ENCODE measurements around the gene COL25A1.
"Not testable (repeated sequence)": the region's sequence is repeated elsewhere in the genome, so short reads cannot be mapped to it uniquely, and the experiment has no call there.

Gene COL25A1

DNA sequence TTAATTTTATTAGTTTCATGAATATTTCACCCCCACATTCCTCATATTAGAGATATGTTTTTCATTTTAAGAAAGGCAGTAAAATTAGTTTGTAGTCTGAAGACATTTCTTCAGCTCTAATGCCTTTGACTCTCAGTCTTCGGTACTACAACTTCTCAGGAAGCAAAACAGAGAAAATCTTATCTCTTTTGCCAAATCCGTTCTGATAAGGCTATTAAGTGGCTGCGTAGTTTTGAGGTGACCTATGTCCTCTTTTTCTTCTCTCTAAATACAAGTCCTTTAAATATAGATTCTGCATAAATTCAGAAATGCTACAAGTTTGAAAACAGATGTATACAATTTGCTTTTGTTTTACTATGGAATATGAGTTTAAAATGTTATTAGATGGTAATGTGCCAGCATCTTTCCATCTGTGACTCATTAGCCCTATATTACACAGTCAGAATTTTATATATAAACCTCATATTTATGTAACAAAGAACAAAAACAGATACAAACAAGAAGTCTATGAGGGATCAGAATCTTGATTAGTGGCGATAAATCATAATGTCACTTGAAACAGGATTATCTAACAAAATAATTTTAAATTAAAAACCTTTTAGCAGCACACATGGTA, 358.4 kb downstream of the COL25A1 start:
- DNase-seq, result no peak

DNA sequence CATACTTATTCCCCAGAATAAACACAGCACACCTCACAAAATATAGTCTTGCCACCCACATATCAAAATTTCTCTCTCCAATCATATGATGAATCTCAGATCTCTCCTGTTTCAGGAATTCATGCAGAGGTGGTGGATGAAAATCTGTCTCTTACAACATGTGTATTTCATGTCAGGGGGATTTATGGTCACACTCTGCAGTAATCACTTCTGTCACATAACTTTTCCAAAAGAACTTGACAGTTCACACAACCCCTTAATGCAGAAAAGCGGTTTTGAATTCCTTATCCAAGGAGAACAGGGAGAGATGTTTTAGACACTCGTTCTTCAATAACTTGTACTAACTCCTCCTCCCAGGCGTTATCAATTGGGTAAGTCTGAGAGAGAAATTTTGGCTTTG, 359.1 kb downstream of the COL25A1 start:
- DNase-seq, result no peak

DNA sequence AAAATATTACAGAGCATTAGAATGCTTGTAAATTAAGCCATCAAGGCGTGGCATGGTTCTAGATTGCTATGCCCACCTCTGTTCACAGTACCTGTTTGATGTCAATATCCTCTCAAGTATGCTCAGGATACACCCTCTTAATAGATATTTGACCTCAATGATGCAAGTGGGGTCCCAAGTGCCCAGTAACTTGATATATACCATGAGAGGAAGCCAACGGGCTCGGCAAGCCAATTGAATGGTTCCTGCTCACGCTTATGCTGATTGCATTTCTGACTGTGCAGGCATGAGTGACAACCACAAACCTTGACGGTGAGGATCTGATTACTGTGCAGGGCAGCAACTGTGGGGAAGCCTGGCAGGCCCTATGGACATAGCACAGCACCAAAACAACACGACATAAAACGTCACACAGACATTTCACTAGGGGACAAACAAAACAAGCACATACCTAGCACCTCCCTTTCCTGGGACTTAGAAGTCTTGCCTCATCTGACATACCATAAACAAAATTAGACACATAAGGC, 360.5 kb downstream of the COL25A1 start:
- DNase-seq, result no peak

DNA sequence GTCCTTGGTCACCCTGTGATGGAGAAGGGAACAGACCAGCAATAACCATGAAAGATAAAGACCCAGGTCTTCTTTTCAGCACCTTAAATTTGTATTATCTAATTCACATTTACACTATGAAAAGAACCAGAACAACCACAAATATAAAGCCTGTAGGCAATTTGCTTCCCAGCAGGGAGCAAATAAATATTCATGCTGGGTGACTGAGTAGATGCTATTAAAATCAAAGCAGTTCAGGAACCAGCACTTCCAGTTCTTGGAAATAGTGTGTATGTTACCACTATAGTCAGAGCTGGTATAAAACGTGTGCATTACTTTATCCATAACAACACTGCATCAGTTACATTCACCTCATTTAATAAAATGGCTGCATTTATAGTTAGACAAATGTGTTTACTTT, 361.8 kb downstream of the COL25A1 start:
- no peak for DNase-seq

DNA sequence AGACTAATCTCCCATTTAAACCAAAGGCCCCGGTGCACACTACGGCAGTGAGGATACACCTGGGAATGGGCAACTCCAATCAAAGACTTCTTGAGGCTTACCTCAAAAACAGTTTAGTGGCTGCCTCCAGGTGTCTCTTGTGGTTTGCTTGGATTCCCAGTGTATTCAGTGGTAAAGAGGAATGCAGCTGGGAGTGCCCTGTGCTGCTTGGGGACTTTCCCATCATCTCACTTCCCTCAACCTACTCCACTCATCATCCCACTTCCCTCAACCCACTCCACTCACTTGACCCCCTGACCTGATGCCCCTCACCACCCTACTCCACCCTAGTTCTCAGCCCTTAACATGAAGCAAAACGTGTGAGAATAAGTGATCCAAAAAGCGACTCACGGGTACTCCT, 362.3 kb downstream of the COL25A1 start:
- DNase-seq, result no peak

DNA sequence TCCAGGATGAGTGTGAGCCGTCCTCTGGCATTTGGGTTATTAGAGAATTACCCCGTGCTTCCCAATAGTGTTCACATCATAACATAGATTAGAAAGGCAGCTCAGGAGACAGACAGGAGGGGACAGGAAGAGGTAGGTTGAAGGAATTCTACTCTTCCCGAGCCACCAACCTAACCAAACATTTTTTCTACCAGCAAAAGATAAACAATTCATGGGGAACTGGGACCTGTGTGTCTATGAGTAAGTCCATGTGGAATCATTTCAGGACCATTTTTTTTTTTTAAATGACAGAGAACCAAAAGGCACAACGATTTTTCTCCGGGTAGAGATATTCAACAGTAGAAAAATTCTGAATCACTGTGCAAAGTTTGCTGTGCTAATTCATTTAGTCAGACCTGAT, 365.4 kb downstream of the COL25A1 start:
- no peak for DNase-seq

DNA sequence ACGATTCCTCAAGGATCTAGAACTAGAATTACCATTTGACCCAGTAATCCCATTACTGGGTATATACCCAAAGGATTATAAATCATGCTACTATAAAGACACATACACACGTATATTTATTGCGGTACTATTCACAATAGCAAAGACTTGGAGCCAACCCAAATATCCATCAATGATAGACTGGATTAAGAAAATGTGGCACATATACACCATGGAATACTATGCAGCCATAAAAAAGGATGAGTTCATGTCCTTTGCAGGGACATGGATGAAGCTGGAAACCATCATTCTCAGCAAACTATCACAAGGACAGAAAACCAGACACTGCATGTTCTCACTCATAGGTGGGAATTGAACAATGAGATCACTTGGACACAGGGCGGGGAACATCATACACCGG, 368.5 kb downstream of the COL25A1 start:
- not testable (repeated sequence) for DNase-seq

DNA sequence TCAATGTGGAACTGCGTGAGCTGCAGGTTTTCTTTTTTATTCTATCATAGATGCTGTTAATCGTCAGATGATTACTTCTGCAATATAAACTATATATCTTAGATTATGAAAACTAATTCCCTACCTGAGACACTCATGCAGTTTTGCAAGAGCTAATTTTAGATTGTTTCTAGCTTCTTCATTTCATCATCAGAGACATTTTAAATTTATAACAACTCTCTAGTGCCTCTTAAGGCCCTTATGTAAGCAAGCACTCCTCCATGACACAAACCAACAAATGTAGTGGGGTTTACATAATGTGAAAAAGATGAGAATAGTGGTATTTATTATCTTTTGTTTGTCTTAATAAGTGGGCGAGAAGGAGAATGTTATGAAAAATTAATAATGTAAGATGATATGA, 369.4 kb downstream of the COL25A1 start:
- no peak for DNase-seq

DNA sequence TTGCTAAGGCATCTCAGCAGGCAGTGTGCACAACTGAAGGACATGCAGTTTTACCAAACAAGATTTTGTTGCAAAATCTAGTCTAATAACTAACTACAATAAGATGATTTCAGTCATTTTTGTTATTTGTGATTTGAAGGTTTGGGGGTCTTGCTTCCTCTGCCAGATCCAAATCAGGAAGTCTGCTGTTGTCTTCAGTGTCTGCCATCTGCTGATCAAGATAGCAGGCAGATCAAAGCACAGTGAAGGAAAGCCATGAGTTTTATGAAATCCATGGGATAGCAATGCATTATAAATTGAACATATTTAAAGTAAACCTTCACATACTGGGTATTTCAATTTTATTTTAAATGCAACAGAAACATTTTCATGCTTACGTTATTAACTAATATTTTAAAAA, 370.5 kb downstream of the COL25A1 start:
- DNase-seq, result no peak

DNA sequence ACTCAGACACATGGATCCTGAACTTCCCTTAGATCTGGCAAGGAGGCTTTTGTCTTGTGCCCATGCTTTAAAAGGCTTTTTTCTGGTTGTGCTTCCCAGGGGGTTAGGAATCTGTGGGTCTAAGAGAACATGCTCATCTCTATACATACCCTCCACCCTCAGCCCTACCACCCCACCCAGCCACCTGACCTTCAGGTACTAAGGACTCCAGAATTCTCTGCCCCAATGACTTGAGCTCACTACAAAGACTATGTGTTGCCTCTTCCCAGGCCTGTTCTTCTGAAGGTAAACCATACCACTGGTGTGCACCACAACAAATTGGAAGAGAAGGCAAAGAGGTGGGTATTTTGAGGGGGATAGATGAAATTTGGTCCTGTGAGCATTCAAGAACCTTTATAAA, 372.3 kb downstream of the COL25A1 start:
- no peak for DNase-seq

DNA sequence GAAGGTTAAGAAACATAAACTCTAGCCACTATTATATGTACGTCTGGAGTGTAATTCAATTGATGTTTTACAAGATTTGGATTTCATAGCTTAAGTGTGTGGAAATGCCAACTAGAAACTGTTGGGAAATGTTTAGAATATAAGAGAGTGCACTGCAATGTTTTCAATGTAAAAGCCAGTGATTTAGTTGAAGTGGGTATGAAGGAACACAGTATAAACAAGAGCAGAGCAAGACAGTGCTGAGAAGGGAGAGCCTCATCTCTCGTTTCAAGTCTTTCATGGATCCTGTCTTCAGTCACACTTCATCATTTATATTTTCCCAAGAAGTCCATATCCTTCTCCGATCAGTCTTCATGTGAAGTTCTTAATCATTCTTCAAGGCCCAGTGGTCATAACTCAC, 375.7 kb downstream of the COL25A1 start:
- DNase-seq, result no peak

DNA sequence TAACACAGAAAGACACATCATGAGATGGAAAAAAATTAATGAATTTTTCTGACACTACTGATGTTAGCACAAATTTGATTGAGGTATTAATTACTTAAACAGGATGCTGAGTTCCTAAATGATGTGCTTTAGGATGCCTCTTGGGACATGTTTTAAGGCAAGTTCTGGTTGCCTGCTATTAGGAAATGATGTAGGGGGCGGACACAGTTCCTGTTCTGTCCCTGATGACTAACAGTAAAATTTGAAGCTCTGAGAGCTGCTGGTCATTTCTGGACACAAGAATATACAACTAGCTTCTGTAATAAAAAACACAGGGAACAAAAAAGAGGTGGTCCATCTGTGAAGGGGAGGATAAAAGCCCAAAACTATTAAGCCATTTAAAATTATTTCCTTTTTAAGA, 376.4 kb downstream of the COL25A1 start:
- no peak for DNase-seq

DNA sequence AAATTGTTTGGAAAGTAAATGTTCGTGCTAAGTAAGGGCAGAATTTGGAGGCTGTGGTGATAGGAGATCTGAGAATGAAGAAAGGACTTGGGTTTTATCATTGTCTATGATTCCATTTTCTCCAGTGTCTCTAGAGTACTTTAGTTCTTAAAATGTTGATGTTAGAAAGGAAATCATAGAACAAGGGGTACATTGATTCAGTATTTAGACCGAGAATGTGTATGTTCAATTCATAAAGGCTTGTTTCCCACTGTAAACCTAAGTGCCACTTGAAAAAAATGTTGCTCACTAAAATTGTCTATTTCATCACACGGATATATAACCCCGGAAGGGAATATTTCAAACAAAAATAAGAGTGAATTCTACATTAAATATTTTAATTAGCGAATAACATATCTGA, 380.3 kb downstream of the COL25A1 start:
- no peak for DNase-seq

DNA sequence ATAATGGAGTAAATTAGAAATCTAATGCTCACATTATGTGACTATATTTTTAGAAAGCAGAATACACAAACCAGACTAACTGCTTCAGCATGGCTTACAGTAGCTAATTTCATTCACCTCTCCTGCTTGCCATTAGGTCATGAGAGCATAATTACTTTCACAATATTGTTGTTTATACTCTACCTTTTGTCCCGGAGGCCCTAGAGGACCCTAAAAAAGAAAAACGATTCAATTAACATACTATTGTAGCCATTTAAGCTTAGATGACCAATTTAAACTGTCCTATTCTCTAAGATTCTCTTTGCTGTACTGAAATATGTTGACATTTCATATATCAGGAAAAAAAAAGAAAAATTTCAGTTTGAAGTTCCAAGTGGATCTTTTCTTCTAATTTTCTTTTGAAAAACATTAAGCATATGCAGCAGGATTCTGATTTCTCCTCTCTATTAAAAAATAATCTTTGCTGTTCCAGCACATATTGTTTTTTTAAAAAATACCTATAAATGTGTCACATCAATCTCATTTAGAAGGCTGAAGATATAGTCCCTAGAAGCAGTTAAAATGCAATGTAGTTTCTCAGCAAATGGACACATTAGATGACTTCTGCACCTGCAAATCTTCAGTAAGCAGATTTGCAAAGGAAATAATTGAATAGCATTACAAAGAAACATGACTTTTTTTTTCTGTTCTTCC, 381.9 kb downstream of the COL25A1 start:
- DNase-seq, result no peak

DNA sequence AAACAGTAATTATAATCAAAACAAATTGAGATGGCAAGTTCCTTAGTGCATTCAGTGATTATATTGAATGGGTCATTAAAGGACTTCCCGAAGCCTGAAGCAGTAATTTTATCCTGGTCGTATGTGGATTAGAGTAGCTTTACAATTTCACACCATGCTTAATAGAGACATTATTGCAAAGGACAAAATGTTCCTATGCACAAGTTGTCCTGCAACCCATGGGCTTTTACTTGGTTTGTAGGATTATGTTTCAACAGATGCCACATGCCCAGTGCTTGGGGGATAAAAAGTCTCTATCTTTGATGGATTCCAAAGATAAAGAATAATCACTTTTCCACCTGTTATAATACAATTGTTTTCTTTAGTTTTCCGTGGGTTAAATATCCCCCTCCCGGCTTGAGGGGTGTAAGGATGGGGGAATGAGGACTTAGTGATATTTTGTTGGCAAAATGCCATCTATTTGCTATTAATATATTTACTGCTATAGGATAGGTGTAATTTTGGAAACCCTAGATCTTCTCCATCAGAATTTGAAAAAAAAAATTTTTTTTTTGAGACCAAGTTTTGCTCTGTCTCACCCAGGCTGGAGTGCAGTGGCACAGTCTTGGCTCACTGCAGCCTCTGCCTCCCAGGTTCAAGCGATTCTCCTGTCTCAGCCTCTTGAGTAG, 383.1 kb downstream of the COL25A1 start:
- DNase-seq, result no peak

DNA sequence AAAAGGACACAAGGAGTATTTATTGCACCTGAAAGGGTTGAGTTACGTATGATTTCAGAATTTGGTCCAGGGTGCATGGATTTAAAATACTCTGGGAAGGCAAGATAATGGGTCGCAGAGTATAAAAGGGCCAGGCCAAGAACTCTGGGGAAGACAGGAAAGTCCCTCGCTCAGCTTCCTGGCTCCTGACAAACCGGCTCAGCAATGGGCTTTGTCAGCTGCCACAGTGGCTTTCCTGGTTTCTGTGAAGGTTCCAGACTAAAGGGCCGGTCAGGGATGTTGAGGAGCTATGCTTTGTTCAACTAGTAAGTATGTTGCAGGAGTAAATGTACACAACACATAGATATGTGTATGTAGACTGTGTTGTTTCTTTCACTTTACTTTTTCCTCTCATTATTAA, 385.2 kb downstream of the COL25A1 start:
- no peak for DNase-seq

DNA sequence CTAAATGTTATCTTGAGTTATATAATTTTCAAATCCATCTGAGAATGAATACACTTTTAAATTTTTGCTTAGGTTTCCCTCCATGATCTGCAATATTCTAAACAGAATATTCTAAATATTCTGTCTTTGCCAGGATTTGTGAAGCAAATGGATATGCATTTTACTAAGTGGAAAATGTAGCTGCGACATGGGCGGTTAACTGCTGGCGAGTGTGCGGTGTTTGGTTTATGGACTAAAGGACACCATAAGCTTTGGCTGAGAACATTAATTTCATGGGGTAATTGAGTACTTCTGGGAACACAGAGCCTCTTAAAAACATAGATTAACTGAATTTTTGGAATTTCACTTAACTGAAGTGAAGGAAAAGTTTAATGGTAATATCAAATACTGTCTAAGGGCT, 385.8 kb downstream of the COL25A1 start:
- no peak for DNase-seq

DNA sequence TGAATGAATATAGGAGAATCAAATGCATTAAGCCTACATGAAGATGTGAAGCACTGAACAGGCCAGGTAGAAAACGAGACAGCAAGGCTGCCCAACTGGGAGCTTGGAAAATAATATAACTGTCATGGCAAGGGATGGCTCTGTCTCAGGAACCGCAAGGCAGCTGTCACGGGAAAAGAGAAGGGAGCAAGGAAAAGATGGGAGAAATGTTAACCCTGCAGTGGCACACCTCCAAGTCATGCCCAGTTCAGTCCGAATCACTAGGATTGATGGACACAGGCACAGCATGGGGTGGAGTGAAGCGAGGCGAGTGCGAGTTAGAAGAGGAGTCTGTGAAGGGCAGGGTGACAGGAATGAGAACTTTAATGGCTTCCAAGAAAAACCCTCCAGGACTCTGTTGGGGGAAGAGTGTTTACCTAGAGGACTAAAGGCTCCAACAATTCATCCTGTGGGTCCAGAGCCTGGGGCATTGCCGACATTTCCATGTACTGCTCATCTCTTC, 395.5 kb downstream of the COL25A1 start:
- DNase-seq, result no peak

DNA sequence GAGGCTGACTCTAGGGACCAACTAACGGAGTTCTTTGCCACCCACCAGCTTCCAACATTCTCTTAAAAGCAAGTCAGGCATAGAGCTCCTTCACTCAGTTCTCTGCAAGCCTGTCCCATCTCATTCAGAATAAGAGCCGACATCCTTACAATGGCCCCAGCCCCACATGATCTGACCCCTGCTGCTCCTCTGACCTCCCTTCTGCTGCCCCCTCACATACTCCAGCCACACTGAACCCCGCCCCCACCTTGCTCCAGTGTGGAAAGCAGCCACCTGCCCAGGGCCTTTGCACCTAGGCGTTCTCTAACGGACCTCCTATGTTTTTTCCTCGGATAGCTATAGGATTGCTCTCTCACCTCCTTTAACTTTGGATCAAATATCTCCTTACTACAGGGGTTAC, 396.5 kb downstream of the COL25A1 start:
- DNase-seq, result no peak

DNA sequence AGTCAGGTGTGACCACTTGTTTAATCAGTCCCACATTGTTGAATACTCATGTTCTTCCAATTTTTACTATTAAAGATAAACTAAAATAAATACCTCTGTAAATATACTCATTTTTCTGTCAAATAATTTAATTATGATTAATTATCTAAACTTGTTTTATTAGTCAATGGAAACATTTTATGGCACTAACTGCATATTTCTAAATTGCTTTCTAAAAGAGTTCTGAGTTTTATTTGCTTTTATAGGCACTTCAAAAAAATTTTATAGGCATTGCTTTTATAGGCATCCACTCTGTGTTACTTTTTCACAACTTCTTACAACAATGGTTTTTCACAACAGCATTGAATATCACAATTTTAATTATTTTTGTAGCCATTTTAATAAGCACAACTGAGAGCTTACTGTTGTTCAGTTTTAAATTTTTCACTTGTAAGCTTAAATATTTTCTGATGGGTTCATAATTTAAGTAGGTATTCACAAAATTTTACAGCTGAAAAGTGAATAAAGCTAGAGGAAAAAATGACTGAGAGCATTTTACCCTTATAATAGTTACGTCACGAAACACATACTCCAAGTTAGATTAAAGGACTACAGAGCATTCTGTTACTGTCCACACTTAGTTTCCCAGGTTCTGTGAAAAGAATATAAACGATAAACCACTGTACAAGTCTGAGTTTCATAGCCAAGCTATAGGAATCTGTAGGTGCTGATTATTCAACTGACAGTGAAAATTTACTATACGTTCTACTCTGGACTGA, 398.8 kb downstream of the COL25A1 start:
- no peak for DNase-seq

DNA sequence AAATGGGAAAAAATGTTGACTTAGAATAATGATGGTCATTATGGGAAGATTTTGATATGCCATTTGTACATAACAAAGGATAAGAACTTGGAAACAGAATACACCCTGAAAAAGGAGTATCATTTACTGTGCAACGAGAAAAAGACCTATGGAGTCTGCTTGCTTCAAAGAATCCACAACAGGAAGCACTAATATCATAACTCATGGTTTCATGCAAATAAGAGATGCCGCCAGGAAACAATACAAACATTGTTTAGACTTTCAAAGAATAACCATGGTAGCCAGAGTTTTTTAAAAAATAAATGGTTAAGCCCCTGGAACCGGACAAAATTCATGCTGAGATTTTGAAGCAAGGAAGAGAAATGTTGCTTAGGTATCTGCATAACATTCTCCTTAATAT, 399.7 kb downstream of the COL25A1 start:
- no peak for DNase-seq

DNA sequence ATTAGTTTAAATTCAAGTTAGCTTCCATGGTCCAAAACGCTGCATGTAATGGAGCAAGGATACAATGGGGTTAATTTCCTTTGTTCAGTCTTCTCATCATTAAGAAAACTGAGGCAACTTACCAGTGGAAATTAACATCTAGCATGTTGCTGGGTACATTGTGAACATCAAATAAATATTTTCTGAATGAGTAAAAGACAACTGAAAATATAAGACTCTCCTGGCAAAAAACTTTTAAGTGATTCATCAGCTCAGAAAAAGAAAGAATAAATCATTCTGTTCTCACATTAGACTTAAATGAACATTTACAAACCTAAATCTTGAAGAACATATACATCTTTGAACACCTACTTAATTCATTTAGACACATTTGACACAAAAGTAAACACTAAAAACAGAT, 401.2 kb downstream of the COL25A1 start:
- DNase-seq, result no peak

DNA sequence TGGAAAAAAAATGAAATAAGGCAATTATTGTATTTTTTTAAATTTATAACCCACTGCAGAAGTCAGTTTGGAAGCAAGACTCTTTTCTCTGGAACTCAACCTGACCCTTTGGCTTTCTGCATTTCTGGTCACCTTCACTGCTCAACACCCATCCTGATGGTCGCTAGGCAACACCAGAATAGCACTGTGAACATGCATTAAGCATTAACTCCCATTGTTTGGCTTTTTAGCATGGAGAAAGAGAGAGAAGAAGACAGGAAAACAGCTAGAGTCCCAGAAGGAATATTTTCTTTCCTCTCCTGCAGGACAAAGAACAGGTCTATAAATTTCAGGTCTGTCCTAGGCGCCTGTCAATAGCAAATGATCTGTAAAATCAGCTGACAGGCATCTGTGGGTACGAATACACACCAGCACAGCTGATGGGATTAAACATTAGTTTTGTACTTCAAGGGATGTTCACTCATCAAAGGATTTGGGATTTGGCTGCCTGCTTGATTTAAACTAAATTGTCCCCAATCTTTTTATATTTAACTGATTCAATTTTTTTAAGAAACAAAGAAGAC, 402.4 kb downstream of the COL25A1 start:
- DNase-seq, result no peak

All from bone marrow (tissue), 2 donors.